SU-DHL-6 (cell line): ENCODE measurements around the gene SLC22A23.

Experiments
- H2AFZ ChIP-seq: fragments of 200-600 bp; sonication (generic); 2 replicates; pipeline ENCODE4 v1.6.1; 2014; ENCODE audit warnings: low read depth, mild to moderate bottlenecking, moderate library complexity, mixed read lengths, antibody characterized with exemption, low read length; ENCODE audit not compliant: severe bottlenecking
- H3F3A ChIP-seq: fragments of 200-600 bp; shearing (Covaris generic); 2 replicates; pipeline ENCODE4 v1.6.0; 2016; ENCODE audit warnings: antibody characterized with exemption, mild to moderate bottlenecking; ENCODE audit not compliant: insufficient read depth
- H3K27ac ChIP-seq: fragments of 200-600 bp; sonication (generic); 2 replicates; pipeline ENCODE4 v1.5.1; 2016; ENCODE audit warnings: low read depth, mild to moderate bottlenecking, low read length, moderate library complexity, mixed read lengths
- H3K27me3 ChIP-seq: fragments of 200-600 bp; sonication (generic), shearing (Covaris generic); 2 replicates; pipeline ENCODE4 v1.6.0; 2014; ENCODE audit warnings: mild to moderate bottlenecking, low read length
- H3K36me3 ChIP-seq: fragments of 200-600 bp; sonication (generic); 2 replicates; pipeline ENCODE4 v1.6.1; 2014; ENCODE audit warnings: mild to moderate bottlenecking, low read length, mixed read lengths
- H3K4me2 ChIP-seq: fragments of 300-600, 200-600 bp; shearing (Covaris generic), sonication (generic); 2 replicates; pipeline ENCODE4 v1.6.0; 2014; ENCODE audit warnings: low read length, low read depth, mild to moderate bottlenecking; ENCODE audit not compliant: poor library complexity, severe bottlenecking
- H3K4me3 ChIP-seq: fragments of 200-600 bp; sonication (generic); 2 replicates; pipeline ENCODE4 v1.5.1; 2014; ENCODE audit warnings: antibody characterized with exemption, low read length, mild to moderate bottlenecking, mixed read lengths; ENCODE audit not compliant: insufficient read depth, poor library complexity, severe bottlenecking
- H3K79me2 ChIP-seq: fragments of 200-600 bp; sonication (generic); 2 replicates; pipeline ENCODE4 v1.6.1; 2014; ENCODE audit warnings: mild to moderate bottlenecking, low read length, moderate library complexity; ENCODE audit not compliant: insufficient read depth
- H3K9ac ChIP-seq: fragments of 200-600 bp; sonication (generic); 2 replicates; pipeline ENCODE4 v1.7.0; 2014; ENCODE audit warnings: mild to moderate bottlenecking, low read length
- H3K9me2 ChIP-seq: fragments of 200-600 bp; sonication (generic); replicated peaks from 2 replicates; pipeline ENCODE4 v1.6.1; 2014; ENCODE audit warnings: low read length; ENCODE audit not compliant: insufficient read depth
- H3K9me3 ChIP-seq: fragments of 200-600 bp; sonication (generic); 2 replicates; pipeline ENCODE4 v1.6.1; 2014; ENCODE audit warnings: low read length, mixed read lengths; ENCODE audit not compliant: insufficient read depth
- H4K20me1 ChIP-seq: fragments of 200-600 bp; sonication (generic); 2 replicates; pipeline ENCODE4 v1.6.1; 2014; ENCODE audit warnings: low read depth, mild to moderate bottlenecking, antibody characterized with exemption, low read length, moderate library complexity, mixed read lengths
- CTCF ChIP-seq: fragments of 200-600 bp; sonication (generic); IDR thresholded peaks from one replicate; pipeline ENCODE4 v1.5.1; 2017; ENCODE audit warnings: antibody characterized with exemption, mild to moderate bottlenecking, low read length, moderate library complexity; ENCODE audit not compliant: insufficient read depth, poor library complexity, severe bottlenecking
- EZH2phosphoT487 ChIP-seq: fragments of 200-600 bp; sonication (generic), shearing (Covaris generic); conservative IDR thresholded peaks from 2 replicates; pipeline ENCODE4 v1.6.1; 2018; ENCODE audit warnings: mild to moderate bottlenecking, antibody characterized with exemption, low read length, moderate library complexity, mixed read lengths

Gene SLC22A23

GRCh38 chr6:3305216-3305565, 151.7 kb downstream of the SLC22A23 start:
- H3K79me2 ChIP-seq = no peaks in the 10 kb centered on the region

GRCh38 chr6:3304500-3305215, 152.2 kb downstream of the SLC22A23 start:
- Histone ChIP-seq H3K9me3 (no peaks in the 10 kb centered on the region), H3K9me2 (no peaks in the 10 kb centered on the region), H3K27ac (no peak overlapping the region), H3K4me2 (no peak overlapping the region), H3K4me3 (no peak overlapping the region), H3K79me2 (no peaks in the 10 kb centered on the region), H3K27me3 (0 out of 2 replicates have a peak, but pooled peaks cover 3% of the 10 kb centered on the region), H2AFZ (no peak overlapping the region), H4K20me1 (no peaks in the 10 kb centered on the region), H3K36me3 (no peaks in the 10 kb centered on the region), H3F3A (no peaks in the 10 kb centered on the region), H3K9ac (no peak overlapping the region)
- TF ChIP-seq CTCF (no peak), EZH2phosphoT487 (no peak)

More at GRCh38 chr6:3305216-3305565, 151.7 kb downstream of the SLC22A23 start:
- H3K36me3 ChIP-seq = no peaks in the 10 kb centered on the region
- no peak overlapping the region for H3K27ac ChIP-seq
- no peak overlapping the region for H3K9ac ChIP-seq
- no peaks in the 10 kb centered on the region for H3K9me2 ChIP-seq
- TF ChIP-seq EZH2phosphoT487 = no peak
- no peak for TF ChIP-seq CTCF
- H4K20me1 ChIP-seq = no peaks in the 10 kb centered on the region
- no peaks in the 10 kb centered on the region for H3K9me3 ChIP-seq
- no peaks in the 10 kb centered on the region for H3F3A ChIP-seq
- no peak overlapping the region for H3K4me2 ChIP-seq
- no peak overlapping the region for H3K4me3 ChIP-seq
- H3K27me3 ChIP-seq = 0 out of 2 replicates have a peak, but pooled peaks cover 3% of the 10 kb centered on the region
- no peak overlapping the region for H2AFZ ChIP-seq

GRCh38 chr6:3303795-3304411, 152.9 kb downstream of the SLC22A23 start:
- Histone ChIP-seq H3K27ac (no peak overlapping the region), H3K36me3 (no peaks in the 10 kb centered on the region), H3K4me3 (no peak overlapping the region), H3K9ac (no peak overlapping the region), H3K9me2 (no peaks in the 10 kb centered on the region), H3K9me3 (no peaks in the 10 kb centered on the region), H3K4me2 (no peak overlapping the region), H3K27me3 (0 out of 2 replicates have a peak, but pooled peaks cover 3% of the 10 kb centered on the region), H2AFZ (no peak overlapping the region), H3K79me2 (no peaks in the 10 kb centered on the region), H3F3A (no peaks in the 10 kb centered on the region), H4K20me1 (no peaks in the 10 kb centered on the region)
- TF ChIP-seq EZH2phosphoT487 (no peak), CTCF (no peak)
